Myocyte (in vitro differentiated cells): ENCODE results near the gene LRP1B. TPM values are rescaled to one million over a fixed set of nuclear protein-coding genes. Genes with fewer than 3 reads are reported as not detected.
A peak's percentile ranks its signal among the peaks of the same experiment; 100 is the strongest.

Experiments used
- DNase-seq: peaks from one replicate; pipeline ENCODE4 v3.0.0-alpha.2; 2012; ENCODE audit warnings: low read depth
- total RNA-seq: library from RNA; depleted of rRNA; stranded (reverse); fragments of >200 nt; gene quantifications from 2 replicates; pipeline ENCODE4 v1.2.3, GENCODE V29; 2014

Gene LRP1B
- total RNA-seq, 1 donor from 2014 or later, result 0.05 TPM

- peak; percentile 56 for DNase-seq
Observed at GRCh38 chr2:140643761-140644187, 1487.0 kb downstream of the LRP1B start.

GRCh38 chr2:140641163-140641562 is 1489.7 kb downstream of the LRP1B start:
- no peak for DNase-seq

- DNase-seq, result no peak
Observed at GRCh38 chr2:140639628-140640027, 1491.2 kb downstream of the LRP1B start.

- DNase-seq, result no peak
Observed at GRCh38 chr2:140630557-140630956, 1500.3 kb downstream of the LRP1B start.

- no peak for DNase-seq
Observed at GRCh38 chr2:140627885-140628284, 1502.9 kb downstream of the LRP1B start.

- DNase-seq, result no peak
Observed at GRCh38 chr2:140627136-140627535, 1503.7 kb downstream of the LRP1B start.

- no peak for DNase-seq
Observed at GRCh38 chr2:140624200-140624599, 1506.6 kb downstream of the LRP1B start.

- no peak for DNase-seq
Observed at GRCh38 chr2:140621583-140622362, 1509.0 kb downstream of the LRP1B start.

GRCh38 chr2:140604788-140605187 is 1526.0 kb downstream of the LRP1B start:
- DNase-seq, result no peak

GRCh38 chr2:140604096-140604495 is 1526.7 kb downstream of the LRP1B start:
- DNase-seq, result no peak

GRCh38 chr2:140603416-140603815 is 1527.4 kb downstream of the LRP1B start:
- no peak for DNase-seq

GRCh38 chr2:140601801-140602200 is 1529.0 kb downstream of the LRP1B start:
- no peak for DNase-seq

- DNase-seq, result no peak
Observed at GRCh38 chr2:140601342-140601741, 1529.5 kb downstream of the LRP1B start.

GRCh38 chr2:140600116-140600515 is 1530.7 kb downstream of the LRP1B start:
- DNase-seq, result peak; percentile 32

GRCh38 chr2:140597836-140598235 is 1533.0 kb downstream of the LRP1B start:
- DNase-seq, result no peak

GRCh38 chr2:140597205-140597604 is 1533.6 kb downstream of the LRP1B start:
- DNase-seq, result no peak

GRCh38 chr2:140596447-140596846 is 1534.4 kb downstream of the LRP1B start:
- DNase-seq, result no peak

GRCh38 chr2:140595107-140595506 is 1535.7 kb downstream of the LRP1B start:
- no peak for DNase-seq

GRCh38 chr2:140593132-140593531 is 1537.7 kb downstream of the LRP1B start:
- DNase-seq, result no peak

- DNase-seq, result no peak
Observed at GRCh38 chr2:140589696-140590095, 1541.1 kb downstream of the LRP1B start.

- DNase-seq, result peak; percentile 1
Observed at GRCh38 chr2:140589273-140589672, 1541.5 kb downstream of the LRP1B start.

GRCh38 chr2:140586379-140586778 is 1544.4 kb downstream of the LRP1B start:
- DNase-seq, result peak; percentile 18

GRCh38 chr2:140585016-140585415 is 1545.8 kb downstream of the LRP1B start:
- DNase-seq, result no peak
